ENCODE results near the gene GNG13. TPM values are rescaled to one million over a fixed set of nuclear protein-coding genes. Genes with fewer than 3 reads are reported as not detected.

Gene GNG13
- total RNA-seq, 1 experiment from 2014 or later, result 0.23 TPM

DNA sequence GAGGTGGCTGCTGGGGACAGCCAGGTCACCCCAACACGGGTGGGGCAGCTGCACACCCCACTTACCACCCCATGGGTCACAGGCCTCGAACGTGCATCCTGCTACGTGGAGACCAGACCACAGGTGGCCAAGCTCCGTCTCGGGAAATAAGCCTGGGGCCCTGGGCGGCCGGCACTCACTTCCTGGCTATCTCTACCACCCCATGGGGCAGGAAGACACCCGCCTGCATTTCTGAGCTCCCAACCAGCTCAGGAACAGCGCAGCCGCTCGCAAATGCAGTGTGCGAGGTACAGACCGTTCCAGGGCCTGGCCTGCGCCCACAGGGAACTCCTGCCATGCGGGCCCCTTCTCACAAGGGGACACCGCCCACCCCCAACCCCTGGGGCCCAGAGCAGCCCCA lies 4.9 kb upstream of the GNG13 start:
- Histone ChIP-seq H3K27ac (ENCODE audit: low read length) (no peak overlapping the region), H3K36me3 (ENCODE audit: control insufficient read depth, insufficient read depth, low read length) (no peaks in the 10 kb centered on the region), H3K27me3 (ENCODE audit: control insufficient read depth, insufficient read depth, low read length) (no peaks in the 10 kb centered on the region), H3K4me3 (ENCODE audit: low read depth in 2 of 2, low read length in 2 of 2) (no peak overlapping the region), H3K9me3 (ENCODE audit: control insufficient read depth, insufficient read depth, low read depth, low read length) (no peaks in the 10 kb centered on the region), H3K4me1 (ENCODE audit: control insufficient read depth, insufficient read depth, low read length) (peaks cover 31% of the 10 kb centered on the region)
- ATAC-seq (no peak), DNase-seq (ENCODE audit: low read depth, low spot score) (no peak)
- BruUV-seq (replicated peaks), result no TSS peak
- intact Hi-C loops (cut with micrococcal nuclease; ENCODE audit: unreplicated experiment) (no loop called here), in situ Hi-C loops (cut with HindIII; ENCODE audit: low pct_unique_long_range_greater_than_20kb, low sequenced_read_pairs) (no loop called here)
- ChIA-PET CTCF (no interaction called here), POLR2A (interaction anchor here (0.7 kb wide), 1 partner anchor 176 kb away, joined by 3 read pairs; the partner anchor contains the start of gene SOX8)
- TF ChIP-seq TCF7L2 (IDR thresholded peaks at IDR 0.05; ENCODE audit: low read depth, low read length), result no peak
- no peak for TF ChIP-seq SIN3A (IDR thresholded peaks at IDR 0.05; ENCODE audit: borderline replicate concordance, insufficient read depth, low read depth, low read length)
- no peak for TF ChIP-seq POLR2AphosphoS5 (IDR thresholded peaks at IDR 0.05; ENCODE audit: low read depth, low read length)
- TF ChIP-seq, protein P1, sequence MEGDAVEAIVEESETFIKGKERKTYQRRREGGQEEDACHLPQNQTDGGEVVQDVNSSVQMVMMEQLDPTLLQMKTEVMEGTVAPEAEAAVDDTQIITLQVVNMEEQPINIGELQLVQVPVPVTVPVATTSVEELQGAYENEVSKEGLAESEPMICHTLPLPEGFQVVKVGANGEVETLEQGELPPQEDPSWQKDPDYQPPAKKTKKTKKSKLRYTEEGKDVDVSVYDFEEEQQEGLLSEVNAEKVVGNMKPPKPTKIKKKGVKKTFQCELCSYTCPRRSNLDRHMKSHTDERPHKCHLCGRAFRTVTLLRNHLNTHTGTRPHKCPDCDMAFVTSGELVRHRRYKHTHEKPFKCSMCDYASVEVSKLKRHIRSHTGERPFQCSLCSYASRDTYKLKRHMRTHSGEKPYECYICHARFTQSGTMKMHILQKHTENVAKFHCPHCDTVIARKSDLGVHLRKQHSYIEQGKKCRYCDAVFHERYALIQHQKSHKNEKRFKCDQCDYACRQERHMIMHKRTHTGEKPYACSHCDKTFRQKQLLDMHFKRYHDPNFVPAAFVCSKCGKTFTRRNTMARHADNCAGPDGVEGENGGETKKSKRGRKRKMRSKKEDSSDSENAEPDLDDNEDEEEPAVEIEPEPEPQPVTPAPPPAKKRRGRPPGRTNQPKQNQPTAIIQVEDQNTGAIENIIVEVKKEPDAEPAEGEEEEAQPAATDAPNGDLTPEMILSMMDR (IDR thresholded peaks at IDR 0.05), result no peak
- TF ChIP-seq REST (IDR thresholded peaks at IDR 0.05; ENCODE audit: insufficient read depth in 1 of 2, low read depth in 2 of 2, low read length in 1 of 2), result no peak

DNA sequence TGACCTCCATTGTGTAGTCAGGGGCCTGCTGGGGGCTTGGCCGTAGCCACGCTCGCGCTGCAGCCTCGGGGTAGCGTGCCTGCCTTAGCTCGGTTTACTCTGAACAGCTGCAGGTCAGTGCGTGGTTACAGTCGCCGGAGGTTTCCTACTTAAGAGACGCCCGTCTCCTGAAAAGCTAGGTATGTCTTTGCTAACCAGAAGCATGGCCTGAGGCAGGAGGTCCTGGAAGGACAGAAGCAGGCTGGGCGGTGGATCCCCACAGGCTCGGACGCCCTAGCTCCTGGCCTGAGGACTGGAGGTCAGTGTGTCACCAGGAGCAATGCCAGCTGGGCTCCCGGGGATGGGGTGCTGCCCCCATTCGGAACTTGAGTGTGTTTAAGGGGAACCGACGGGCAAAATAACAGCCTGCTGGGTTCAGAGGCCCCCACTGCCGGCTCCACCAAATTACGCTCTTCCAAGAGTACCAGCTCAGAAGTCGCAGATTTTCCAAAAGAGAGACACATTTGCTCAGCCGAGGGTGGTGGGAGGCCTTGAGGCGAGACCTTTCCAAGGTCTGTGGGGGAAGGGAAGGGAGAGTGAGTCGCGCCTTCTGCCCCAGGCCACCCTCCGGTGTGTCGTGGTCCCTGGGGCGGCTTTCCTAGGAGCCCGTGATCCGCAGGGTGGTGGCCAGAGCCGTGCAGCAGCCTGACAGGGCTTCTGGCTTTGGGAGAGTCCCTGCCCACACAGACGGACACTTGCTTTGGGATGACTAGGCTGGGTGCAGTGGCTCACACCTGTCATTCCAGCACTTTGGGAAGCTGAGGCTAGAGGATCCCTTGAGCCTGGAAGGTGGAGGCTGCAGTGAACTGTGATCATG lies 3.9 kb upstream of the GNG13 start:
- BruUV-seq (replicated peaks), result no TSS peak
- no peak for DNase-seq (ENCODE audit: low read depth, low spot score)
- Histone ChIP-seq H3K36me3 (ENCODE audit: control insufficient read depth, insufficient read depth, low read length) (no peaks in the 10 kb centered on the region), H3K4me1 (ENCODE audit: control insufficient read depth, insufficient read depth, low read length) (peaks cover 36% of the 10 kb centered on the region), H3K27me3 (ENCODE audit: control insufficient read depth, insufficient read depth, low read length) (no peaks in the 10 kb centered on the region), H3K27ac (ENCODE audit: low read length) (no peak overlapping the region), H3K4me3 (ENCODE audit: low read depth in 2 of 2, low read length in 2 of 2) (no peak overlapping the region), H3K9me3 (ENCODE audit: control insufficient read depth, insufficient read depth, low read depth, low read length) (no peaks in the 10 kb centered on the region)
- in situ Hi-C loops (cut with HindIII; ENCODE audit: low pct_unique_long_range_greater_than_20kb, low sequenced_read_pairs), result no loop called here
- ChIA-PET POLR2A (interaction anchor here (0.7 kb wide), 2 partner anchors 174 to 177 kb away, joined by 3 read pairs; partner anchors contain the start of gene SOX8), CTCF (interaction anchor here (0.5 kb wide), 1 partner anchor 576 kb away, joined by 3 read pairs; no protein-coding TSS in a partner anchor)
- TF ChIP-seq TCF7L2 (IDR thresholded peaks at IDR 0.05; ENCODE audit: low read depth, low read length) (no peak), REST (IDR thresholded peaks at IDR 0.05; ENCODE audit: insufficient read depth in 1 of 2, low read depth in 2 of 2, low read length in 1 of 2) (no peak), SIN3A (IDR thresholded peaks at IDR 0.05; ENCODE audit: borderline replicate concordance, insufficient read depth, low read depth, low read length) (no peak), POLR2AphosphoS5 (IDR thresholded peaks at IDR 0.05; ENCODE audit: low read depth, low read length) (no peak)
- TF ChIP-seq, protein P1 (IDR thresholded peaks at IDR 0.05), result no peak
- ATAC-seq, result no peak
- intact Hi-C loops (cut with micrococcal nuclease; ENCODE audit: unreplicated experiment), result no loop called here

Measured in Panc1 (cell line).